Measurements from ENCODE around the gene GSAP.

Gene GSAP

DNA sequence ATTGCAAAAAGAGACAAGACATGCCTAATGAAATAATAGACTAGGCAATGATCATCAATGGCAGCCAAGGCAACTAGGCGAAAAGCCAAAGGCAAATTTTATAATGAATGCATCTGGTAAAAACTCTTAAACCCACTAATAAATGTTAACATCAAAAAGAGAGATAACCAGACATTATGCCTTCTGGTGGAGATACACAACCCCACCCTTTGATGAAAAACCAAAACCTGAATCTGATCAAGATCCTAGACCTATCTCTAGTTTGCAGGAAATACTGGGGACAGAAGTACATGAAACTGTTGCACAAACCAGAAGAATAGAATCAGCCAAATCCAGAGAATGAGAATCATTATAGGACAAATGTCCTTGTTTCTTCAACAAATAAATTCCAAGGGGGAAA lies 22.0 kb upstream of the GSAP start:
- DNase-seq: no peak

DNA sequence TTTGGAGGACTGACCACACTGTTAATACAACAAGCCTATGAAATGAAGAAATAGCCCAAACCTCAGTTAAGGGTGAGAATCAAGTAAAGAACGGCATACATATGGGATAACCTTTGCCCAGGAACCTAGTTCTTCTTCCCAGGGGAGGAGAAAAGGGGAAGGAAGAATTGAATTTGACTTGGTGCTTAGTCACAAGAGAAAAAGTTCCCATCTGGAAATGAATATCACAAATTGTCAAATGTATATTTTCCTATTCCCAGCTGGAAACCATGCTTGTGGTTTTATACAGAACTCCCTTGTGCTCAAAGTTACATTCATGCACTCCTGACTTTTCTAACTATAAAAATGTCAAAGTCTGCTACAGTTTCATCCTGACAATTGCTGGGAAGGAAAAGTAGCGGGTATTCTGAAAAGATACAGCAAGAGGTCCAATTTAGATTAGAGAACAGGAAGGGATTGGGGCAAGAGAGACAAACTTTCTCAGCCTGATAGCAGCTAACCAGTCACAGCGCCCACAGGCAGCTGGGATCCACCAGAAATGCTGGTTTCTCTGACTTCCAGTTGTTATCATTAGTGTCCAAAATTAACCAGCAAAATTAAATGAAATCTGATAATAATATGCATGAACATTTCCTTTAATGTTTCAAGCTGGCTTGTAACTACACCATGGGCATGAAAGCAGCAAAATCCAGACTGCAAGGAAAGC lies 18.6 kb upstream of the GSAP start:
- no peak for DNase-seq

DNA sequence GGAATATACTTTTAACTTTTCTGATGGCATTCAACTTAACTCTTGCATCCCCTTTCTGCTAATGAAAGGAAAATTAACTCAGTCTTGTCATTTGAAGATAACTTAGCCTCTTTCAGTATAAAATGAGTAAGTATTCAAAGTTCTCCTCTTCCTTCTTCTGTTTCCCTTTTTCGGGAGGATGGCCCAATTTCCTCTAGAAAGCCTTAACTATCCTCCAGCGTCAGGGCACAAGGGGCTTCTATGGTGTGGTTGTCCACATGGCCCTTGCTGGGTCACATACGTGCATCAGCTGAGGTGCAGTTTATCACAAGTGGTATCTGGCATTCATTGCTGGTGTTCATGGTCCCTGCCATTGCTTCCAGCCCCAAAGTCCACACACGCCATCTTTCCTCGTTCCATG lies 17.8 kb upstream of the GSAP start:
- no peak for DNase-seq

DNA sequence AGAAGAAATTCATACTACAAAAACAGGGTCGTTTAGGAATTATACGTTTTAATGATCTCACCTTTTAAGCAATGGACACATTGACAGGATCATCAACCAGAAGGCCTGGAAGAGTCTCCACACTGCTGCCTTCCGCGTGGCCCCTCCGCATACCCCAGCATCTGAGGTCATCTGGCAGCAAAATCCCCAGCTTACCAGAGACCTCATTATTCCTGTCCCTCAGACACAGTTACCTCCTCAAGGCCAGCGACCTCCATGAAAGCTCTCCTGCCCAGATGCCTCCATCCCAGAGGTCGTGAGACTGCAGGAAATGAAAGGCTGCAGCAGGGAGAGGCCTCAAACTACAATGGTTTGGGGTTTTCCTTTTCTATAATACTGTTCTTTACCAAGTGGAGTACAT lies 14.8 kb upstream of the GSAP start:
- no peak for DNase-seq

DNA sequence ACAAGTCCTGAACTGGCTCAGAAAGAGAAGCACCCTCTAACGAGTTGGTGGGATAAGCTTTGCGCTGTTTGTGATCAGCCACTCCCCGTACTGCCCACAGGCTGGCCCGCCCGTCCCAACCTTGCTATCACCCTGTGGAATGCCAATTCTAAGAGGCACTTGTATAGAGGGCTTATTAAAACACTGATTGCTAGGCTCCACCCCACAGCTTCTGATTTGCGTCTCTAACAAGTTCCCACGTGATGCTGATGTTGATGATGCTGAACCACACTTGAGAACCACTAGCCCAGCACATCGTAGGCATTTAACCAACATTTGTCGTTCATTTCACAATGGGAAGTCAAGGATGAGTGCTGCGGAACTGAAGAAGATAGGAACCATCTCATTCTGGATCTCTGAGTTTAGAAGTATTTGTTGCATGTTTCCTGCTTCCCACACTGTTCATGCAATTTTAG lies 12.7 kb upstream of the GSAP start:
- DNase-seq: no peak

DNA sequence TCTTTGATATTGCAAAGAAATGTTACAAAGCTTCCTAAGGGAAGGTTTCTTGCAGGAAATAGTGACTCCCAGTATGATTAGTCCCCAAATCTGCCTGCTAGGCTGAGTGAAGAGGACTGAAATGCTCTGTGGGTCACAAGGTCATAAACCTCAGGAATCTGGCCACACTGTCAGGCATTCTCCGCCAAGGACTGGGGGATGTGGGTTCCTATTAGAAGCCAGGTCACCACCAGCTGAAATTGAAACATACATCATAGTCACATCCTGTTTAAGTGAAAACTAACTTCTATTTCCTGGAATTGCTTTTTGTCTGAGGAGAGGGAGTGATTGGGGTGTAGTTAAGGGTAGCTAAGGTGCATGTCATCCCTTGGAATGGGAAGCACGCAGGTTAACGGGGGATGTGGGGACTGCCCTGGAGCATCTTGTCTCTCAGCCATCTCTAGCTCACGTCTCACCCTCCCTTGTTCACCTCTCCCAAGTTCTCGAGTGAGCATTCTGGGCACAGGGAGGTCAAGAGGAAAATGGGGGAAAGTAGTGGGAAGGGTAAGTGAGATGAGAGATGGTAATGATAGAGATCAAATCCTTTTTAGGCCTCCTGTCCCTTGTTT lies 12.0 kb upstream of the GSAP start:
- peak in 1 of 5 donors; percentile 69 for DNase-seq

DNA sequence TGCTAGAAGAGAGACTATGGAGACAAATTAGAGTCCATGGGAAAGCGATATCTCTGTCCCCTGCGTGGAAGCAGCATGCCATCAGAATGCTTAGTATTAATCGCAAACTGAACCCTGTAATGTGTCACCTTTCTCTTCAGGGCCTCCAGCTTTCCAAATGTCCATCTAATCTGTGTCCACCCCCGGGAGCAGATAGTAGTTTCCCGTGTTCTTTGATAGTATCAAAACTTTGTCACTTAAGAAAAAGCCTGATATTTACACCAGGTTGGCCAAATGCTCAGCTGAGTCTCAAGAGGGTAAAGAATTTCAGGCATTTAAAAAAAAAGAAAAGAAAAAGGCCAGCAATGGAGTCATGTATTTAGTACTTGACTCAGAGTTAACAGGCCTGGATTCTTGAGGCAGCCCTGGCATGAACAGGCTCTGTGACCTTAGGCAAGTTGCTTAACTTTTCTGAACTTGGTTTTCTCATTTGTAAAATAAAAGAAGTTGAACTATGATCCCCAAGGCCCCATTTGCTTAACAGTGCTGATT lies 10.4 kb upstream of the GSAP start:
- DNase-seq: no peak

DNA sequence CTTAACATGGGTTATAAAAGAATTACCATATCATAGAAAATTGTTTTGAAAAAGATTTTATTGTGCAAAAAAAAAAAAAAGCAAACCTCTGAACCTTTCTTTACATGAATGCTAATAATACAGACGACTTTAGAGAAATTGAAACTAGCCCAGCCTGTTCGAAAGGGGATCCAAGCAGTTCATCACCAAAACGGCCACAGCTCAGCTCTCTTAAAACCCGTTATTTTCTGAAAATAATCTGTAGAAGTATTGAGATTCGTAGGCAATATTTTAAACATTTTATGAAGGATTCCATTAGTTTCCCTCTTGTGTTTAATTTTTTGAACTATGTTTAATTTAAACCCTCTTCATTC lies 9.9 kb upstream of the GSAP start:
- DNase-seq: no peak

DNA sequence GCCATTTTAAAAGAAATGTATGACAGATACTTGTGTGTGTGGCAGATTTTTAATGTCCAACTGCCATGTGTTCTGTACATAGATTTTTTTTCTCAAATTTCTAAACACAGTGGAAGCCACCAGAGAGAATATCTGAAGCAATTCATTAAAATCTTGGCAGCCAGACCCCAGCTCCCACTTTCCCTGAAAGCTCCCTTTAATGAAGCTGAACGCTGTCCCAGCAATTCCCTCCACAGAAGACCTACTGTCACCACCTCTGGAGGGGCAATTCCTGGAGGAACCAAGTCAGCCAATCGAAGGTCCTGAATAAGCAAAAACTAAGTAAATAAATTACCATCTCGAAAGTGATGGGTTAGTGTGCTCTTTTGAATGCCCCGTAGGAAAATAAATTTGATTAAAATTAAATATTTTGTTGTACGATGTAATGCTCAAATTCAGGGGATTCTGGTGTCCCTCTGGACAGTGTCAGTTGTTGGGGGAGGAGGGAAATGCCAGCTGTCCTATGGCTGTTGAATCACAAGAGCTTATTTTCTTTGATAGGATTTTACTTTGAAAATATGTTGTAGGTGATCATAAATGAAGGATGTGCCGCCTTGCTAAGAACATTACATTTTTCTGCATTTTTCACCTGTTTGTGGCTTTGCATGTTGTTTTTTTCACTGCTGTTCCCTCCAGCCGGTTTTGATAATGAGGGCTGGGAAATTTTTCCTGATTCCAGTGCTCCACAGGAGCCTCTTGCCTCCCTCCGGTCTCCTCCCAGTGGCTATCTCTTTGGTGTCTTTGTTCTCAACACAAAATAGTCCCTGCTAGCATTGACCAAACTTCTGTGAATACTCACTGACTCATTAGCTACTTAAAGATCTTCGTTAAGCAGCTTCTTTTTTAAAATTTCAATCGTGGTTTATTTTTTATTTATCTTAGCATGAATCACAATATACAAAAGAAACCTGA lies 9.2 kb upstream of the GSAP start:
- no peak for DNase-seq

DNA sequence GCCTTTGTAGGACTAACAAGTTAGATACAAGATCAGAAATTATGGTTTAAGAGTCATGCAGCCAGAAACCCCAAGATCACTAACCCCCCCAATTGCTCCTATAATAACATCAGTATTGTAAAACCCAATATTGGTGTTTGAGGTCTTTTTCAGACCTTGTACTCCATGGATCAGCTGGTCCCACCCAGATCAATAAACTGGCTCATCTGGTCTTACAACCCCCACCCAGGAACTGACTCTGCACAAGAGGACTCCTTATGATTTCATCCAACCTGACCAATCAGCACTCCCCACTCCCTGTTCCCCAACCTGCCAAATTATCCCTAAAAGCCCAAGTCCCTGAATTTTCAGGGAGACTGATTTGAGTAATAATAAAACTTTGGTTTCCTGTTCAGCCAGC lies 6.4 kb upstream of the GSAP start:
- DNase-seq: no peak

DNA sequence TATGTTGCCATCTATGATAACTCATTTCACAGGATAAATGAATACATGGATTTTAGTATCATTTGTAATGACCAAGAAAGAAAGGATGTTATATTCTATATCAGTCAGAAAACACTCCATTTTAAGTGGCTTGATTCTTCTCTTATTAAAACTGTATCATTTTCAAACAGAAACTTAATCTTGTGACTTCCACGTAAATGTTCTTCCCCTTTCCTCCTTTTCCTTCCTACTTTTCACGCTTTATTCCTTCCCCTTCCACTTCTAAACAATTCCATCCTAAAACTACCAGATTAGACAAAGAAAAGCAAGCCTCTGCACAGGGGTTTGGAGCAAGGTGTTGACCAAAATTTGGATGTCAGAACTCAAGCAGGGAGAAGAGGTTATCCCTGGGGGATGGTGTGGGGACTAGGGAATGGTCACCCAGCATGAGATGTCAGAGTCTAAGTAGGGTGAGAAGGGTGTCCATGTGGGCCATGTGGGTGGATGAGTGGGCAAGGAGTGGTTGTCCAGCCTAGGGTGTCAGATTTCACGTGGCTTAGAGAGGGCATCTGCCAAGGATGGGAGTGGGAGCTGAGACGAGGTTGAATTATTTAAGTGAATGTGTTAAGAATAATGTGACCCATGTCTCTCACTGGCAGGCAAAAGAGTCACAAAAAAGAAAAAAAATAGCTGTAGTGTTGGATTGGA lies 5.0 kb upstream of the GSAP start:
- DNase-seq: no peak

DNA sequence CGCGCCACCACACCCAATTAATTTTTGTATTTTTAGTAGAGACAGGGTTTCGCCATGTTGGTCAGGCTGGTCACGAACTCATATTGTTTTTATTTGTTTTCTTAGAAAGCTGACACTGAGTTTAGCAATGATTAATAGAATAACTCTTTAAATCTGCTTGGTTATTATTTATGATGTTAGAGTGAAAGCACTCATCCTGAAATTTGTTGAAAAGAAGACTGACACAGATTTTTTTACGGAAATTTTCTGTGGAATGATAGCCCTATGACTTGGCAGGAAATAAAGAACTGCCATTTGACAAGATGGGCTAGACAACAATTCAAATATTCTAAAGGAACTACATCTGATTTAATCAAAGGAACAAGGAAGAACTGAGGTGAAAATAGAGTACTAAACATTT lies 4.3 kb upstream of the GSAP start:
- DNase-seq: no peak

DNA sequence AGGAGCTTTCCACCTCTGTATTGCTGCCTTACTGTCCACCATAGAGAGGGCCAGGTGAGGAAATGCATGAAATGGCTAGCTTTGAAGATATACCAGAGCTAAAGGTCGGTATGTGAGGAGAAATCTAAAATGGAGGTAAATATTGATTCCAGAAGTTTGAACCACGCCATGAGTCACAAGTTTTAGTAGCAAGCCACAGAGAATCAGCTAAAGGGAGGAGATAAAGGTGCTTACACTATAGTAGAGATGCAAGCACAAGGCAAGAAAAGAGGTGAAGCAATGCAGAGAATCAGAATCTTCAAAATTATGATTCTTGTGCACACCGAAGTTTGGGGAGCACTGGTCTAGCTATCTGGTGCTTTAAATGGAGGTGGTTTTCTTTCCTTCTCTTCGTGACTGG lies 3.0 kb upstream of the GSAP start:
- no peak for DNase-seq

DNA sequence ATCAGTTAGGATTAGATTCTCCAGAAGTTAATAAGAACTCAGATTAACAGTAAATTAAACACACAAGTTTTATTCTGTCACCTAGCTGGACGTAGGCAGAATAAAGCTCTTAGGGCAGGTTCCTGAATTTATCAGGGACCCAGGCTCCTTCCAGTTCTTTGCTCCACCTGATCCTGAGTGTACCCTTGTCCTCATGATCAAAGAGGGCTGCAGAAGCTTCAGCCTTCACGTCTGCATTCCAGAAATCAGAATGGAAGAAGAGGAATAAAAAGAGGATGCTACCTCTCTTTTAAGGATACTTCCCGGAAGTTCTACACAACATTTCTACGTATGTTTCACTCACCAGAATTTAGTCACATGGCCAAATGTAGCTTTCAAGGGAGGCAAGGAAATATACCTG lies 1.7 kb upstream of the GSAP start:
- DNase-seq: no peak

DNA sequence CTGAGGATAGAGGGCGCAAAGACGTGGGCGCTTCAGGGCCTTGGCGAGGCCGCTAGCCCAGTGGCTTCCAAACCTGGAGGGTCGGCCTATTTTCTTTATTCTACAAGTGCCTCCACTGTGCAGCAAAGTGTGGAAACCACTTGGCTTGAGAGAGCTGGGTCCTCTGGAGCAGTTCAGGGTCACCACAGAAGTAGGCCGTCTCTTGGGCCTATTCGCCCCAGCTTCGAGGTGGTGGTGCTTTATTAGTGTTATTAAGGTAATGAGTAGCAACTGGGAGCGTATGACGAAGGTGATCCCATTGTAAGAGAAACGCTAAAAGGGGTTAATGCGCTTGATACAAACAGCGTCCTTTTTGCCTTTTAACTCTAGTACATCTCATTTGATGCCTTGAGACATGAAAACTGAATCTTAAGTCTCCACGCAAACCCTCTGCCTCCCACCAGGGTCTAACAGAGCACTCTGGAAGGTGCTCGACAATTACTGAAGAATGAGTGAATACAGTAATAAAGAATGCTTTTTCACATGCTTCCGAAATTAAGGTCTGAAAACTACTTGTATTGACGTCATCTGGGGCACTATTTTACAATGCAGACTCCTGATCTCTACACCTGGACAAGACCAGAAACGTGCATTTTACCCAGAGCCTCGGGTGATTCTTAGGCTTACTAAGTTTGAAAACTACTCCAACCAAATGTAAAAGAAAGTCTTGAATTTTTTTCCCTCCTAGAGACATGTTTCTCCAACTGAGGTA lies 647 bp upstream of the GSAP start:
- DNase-seq: no peak

DNA sequence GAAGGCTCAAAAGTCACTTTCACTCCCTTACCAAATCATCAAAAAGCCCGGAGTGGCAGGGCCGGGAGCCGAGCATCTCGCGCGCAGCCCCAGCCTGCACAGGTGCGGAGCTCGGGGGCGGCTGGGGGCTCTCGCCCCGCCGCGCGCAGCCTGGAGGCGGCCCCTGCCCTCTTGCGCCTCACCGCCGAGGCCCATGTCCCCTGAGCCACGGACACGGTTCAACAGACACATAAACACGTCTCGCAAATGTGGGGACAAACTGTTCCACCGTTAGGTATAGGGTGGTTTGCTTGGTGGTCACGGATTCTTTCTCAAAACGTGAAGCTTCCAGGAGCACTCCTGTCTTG lies 700 bp downstream of the GSAP start:
- peak in 4 of 5 donors; percentile 1 to 11 (median 5) for DNase-seq

DNA sequence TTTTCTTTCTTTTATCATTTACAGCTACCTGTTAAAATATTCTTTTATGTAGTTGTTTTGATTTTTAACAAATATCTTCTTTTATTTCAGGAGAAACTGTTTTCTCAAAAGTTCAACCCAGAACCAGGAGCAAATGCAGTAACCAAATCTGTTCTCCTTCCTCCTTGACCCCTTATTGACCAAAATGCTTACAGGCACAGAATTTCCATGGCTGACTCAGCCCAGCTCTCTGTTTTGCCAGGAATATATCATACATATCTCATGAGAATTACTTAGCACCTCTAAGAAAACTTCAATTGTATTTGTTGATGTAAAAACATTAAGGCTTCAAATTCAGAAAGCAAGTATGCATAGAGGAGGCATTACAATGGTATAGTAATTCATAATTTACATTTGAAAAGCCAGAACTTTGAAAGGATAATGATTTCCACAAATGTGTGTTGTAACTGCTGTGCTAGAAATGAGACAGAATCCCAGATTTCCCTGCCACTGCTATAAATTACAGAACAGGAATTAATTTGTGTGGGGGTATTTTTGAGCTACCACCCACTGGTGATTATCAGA lies 2.2 kb downstream of the GSAP start:
- DNase-seq: no peak

DNA sequence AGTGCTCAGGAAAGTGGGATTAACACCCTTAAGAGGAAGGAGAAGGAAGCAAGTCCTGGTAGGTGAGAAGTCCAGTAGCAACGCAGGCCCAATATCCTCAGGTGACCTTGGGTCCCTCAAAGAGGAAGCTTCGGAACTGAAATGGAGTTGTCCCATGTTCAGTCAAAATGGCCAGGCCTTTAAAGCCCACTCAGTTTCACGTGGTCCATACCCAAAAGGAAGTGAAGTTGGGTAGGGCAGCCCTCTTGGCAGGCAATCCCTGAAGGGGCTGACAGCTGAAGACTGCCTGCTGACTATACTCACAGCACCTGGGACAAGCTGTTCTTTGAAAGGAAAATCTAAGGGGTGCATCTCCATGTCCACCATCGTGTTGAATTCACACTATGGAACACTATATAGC lies 3.0 kb downstream of the GSAP start:
- DNase-seq: no peak

DNA sequence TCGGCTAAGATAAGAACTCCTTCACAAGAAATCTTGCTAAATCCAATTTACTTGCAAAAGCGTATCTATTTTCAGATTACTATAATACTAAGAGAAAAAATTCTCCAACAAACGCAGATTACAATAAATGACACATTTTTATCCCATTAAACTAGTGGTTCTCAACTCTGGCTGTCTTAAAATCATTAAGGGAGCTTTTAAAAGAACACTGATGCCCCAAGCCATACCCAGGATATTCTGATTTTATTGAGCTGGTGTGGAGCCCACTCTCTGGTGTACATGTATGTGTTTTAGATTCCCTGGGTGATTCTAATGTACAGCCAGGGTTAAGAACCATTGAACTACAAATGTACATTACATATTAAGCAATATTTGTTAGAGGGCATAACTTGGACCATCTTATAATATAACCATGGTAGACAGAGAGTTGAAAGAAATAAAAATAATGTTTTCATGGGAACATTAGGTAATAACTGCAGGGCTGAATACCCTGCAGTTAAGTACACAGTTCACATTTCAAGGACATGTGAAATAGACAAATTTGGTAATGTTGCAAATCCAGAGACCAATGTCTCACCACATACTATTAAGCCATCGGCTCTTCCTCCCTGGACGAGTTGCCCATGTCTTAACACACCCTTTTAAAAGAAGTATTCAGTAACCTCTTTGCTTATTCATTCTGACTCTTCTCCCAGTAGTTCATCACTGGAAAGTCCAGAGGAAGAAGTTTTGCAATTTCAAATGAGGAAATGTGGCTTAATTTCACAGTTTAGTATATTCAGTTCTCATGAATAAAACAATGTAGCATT lies 6.2 kb downstream of the GSAP start:
- no peak for DNase-seq

DNA sequence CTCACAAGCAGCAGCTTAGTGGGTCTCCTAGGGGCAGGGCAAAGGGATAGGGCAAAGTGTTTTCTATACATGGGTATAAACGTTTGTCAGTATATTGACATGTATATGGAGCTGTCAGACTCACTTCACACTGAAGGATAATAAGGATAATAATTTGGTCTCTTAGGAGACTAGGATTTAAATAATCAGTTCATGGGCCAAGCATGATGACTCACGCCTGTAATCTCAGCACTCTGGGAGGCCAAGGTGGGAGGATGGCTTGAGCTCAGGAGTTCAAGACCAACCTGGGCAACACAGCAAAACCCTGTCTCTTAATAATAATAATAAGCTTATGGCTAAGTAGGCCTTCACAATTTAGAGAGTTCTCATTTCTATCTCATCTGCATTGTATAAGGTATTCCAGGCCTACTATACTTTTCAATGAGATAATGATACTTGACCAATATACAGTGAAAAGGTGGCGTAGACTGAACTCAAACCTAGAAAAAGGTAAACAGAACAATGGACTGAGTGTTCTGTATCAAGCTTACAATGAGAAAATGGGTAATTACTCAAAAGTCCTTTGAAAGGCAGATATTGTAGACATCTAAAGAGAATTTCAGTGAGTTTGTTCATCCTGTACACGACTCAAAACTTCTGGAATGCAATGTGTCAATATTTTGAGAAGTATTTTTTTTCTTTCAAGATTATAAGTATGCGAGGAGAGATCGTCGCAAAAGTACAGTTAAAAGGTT lies 7.0 kb downstream of the GSAP start:
- DNase-seq: no peak
